ENCODE measurements around the gene EGLN3. TPM values are rescaled to one million over a fixed set of nuclear protein-coding genes. Genes with fewer than 3 reads are reported as not detected.

Gene EGLN3
- total RNA-seq: 1 to 10 TPM; 1.6 to 2.3 TPM
- 1 to 10 TPM; 1.3 to 1.4 TPM for polyA plus RNA-seq

DNA sequence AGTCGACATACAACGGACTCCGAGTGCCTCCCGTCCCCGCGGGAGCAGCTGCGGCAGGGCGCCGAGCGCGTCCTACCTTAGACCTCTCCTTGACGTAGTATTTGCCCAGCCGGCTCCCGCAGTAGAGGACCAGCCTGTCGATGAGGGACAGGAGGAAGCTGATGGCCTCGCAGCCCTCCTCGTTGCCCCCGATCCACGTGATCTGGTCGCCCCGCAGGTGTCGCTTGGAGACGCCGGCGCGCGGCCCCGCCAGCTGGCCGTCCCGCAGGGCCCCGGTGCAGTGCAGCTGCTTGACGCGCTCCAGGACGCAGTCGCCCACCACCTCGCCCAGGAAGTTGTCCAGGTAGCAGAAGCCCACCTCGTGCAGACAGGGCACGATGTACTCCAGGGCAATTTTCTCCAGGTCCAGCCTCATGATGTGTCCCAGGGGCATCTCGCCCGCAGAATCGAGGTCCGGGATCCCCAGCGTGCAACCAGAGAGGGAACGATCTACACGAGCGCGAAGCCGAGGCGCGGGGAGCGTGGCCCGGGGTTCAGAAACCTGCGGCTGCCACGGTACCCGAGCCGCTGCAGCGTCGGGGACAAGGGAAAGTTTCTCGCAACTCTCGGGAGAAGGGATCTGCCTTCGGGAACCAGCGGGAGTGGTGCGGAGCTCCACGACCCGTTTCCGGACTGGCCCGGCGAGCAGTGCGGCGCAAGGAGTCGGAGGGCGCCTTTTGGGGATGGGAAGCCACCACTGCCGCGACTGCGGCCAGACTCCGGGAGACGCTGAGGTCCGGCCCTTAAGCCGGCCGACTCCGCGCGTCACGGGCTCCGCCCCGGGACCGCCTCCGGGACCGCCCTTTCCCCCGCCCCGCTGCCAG, at the start of gene EGLN3:
Gene EGLN3, minus strand, starts transcription at position 755 of the 863 bp plus-strand sequence. Its CDS starts 322 bp downstream, at position 433.
- no peaks in the 10 kb centered on the region for H3K36me3 ChIP-seq (ENCODE audit: control insufficient read depth in 4 of 4, insufficient read depth in 3 of 4, low read depth in 1 of 4, low read length in 3 of 4)
- no peaks in the 10 kb centered on the region for H3K9me3 ChIP-seq (ENCODE audit: control insufficient read depth in 4 of 4, low read length in 3 of 4)
- peaks cover 0 to 3% (median 0%) of the 10 kb centered on the region in 4 donors for H3K27me3 ChIP-seq (ENCODE audit: control insufficient read depth in 4 of 4, insufficient read depth in 4 of 4, low read length in 3 of 4)
- no peak within 1 kb of the TSS for H3K9ac ChIP-seq (ENCODE audit: low read depth in 1 of 2, low read length in 2 of 2)
- TF ChIP-seq, protein P1, sequence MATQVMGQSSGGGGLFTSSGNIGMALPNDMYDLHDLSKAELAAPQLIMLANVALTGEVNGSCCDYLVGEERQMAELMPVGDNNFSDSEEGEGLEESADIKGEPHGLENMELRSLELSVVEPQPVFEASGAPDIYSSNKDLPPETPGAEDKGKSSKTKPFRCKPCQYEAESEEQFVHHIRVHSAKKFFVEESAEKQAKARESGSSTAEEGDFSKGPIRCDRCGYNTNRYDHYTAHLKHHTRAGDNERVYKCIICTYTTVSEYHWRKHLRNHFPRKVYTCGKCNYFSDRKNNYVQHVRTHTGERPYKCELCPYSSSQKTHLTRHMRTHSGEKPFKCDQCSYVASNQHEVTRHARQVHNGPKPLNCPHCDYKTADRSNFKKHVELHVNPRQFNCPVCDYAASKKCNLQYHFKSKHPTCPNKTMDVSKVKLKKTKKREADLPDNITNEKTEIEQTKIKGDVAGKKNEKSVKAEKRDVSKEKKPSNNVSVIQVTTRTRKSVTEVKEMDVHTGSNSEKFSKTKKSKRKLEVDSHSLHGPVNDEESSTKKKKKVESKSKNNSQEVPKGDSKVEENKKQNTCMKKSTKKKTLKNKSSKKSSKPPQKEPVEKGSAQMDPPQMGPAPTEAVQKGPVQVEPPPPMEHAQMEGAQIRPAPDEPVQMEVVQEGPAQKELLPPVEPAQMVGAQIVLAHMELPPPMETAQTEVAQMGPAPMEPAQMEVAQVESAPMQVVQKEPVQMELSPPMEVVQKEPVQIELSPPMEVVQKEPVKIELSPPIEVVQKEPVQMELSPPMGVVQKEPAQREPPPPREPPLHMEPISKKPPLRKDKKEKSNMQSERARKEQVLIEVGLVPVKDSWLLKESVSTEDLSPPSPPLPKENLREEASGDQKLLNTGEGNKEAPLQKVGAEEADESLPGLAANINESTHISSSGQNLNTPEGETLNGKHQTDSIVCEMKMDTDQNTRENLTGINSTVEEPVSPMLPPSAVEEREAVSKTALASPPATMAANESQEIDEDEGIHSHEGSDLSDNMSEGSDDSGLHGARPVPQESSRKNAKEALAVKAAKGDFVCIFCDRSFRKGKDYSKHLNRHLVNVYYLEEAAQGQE (IDR thresholded peaks at IDR 0.05): peak; percentile 18
- TF ChIP-seq RAD21 (IDR thresholded peaks at IDR 0.05) (peak in 1 of 2 donors; percentile 5), JUND (IDR thresholded peaks at IDR 0.05) (no peak)
- TF ChIP-seq, protein P2, sequence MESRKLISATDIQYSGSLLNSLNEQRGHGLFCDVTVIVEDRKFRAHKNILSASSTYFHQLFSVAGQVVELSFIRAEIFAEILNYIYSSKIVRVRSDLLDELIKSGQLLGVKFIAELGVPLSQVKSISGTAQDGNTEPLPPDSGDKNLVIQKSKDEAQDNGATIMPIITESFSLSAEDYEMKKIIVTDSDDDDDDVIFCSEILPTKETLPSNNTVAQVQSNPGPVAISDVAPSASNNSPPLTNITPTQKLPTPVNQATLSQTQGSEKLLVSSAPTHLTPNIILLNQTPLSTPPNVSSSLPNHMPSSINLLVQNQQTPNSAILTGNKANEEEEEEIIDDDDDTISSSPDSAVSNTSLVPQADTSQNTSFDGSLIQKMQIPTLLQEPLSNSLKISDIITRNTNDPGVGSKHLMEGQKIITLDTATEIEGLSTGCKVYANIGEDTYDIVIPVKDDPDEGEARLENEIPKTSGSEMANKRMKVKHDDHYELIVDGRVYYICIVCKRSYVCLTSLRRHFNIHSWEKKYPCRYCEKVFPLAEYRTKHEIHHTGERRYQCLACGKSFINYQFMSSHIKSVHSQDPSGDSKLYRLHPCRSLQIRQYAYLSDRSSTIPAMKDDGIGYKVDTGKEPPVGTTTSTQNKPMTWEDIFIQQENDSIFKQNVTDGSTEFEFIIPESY (IDR thresholded peaks at IDR 0.05): no peak
- peak within 1 kb of the TSS; percentile 48 to 74 (median 70) for H3K4me3 ChIP-seq (ENCODE audit: low read depth in 1 of 3, low read length in 3 of 3)
- DNase-seq (ENCODE audit: low spot score): peak; percentile 91
- no peak within 1 kb of the TSS for H3K27ac ChIP-seq (ENCODE audit: low read depth in 1 of 2, low read length in 2 of 2)
- WGBS: 3% methylated on average over 91 of the region's 91 CpGs
- H3K4me1 ChIP-seq (ENCODE audit: control insufficient read depth in 4 of 4, insufficient read depth in 4 of 4, low read length in 3 of 4): peaks cover 0 to 13% (median 12%) of the 10 kb centered on the region in 4 donors

DNA sequence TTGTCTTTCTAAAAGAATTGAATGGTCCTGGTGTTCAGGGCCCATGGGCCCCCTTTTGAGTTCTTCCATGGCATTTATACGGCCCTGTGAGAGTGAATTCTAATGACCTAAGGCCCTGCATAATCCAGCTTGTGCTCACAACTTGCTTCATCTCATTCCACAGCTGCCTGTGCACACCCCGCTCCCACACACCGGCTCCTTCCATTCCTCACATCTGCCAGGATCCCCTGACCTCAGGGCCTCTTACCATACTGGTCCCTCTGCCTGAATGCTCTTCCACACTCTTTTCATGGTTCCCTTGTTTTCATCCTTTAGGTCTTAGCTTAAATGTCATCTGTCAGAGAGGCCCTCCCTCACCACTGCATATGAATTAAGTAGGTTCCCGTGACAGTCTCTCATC, 49.5 kb upstream of the EGLN3 start:
- no peaks in the 10 kb centered on the region for H3K27me3 ChIP-seq (ENCODE audit: control insufficient read depth in 4 of 4, insufficient read depth in 4 of 4, low read length in 3 of 4)
- 87% methylated on average over 4 of the region's 4 CpGs for WGBS
- H3K36me3 ChIP-seq (ENCODE audit: control insufficient read depth in 4 of 4, insufficient read depth in 3 of 4, low read depth in 1 of 4, low read length in 3 of 4): no peaks in the 10 kb centered on the region
- no peak for DNase-seq (ENCODE audit: low spot score)
- TF ChIP-seq HNF4G (IDR thresholded peaks at IDR 0.05) (no peak), YY1 (IDR thresholded peaks at IDR 0.05) (no peak), SP1 (IDR thresholded peaks at IDR 0.05) (no peak), GABPA (IDR thresholded peaks at IDR 0.05 in 1 of 2, conservative IDR thresholded peaks at IDR 0.05 in 1 of 2) (no peak), HNF4A (conservative IDR thresholded peaks at IDR 0.05) (no peak), RAD21 (IDR thresholded peaks at IDR 0.05) (no peak), FOXA2 (IDR thresholded peaks at IDR 0.05) (no peak)
- TF ChIP-seq, protein P1 (IDR thresholded peaks at IDR 0.05): no peak
- TF ChIP-seq, protein P3, sequence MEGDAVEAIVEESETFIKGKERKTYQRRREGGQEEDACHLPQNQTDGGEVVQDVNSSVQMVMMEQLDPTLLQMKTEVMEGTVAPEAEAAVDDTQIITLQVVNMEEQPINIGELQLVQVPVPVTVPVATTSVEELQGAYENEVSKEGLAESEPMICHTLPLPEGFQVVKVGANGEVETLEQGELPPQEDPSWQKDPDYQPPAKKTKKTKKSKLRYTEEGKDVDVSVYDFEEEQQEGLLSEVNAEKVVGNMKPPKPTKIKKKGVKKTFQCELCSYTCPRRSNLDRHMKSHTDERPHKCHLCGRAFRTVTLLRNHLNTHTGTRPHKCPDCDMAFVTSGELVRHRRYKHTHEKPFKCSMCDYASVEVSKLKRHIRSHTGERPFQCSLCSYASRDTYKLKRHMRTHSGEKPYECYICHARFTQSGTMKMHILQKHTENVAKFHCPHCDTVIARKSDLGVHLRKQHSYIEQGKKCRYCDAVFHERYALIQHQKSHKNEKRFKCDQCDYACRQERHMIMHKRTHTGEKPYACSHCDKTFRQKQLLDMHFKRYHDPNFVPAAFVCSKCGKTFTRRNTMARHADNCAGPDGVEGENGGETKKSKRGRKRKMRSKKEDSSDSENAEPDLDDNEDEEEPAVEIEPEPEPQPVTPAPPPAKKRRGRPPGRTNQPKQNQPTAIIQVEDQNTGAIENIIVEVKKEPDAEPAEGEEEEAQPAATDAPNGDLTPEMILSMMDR (IDR thresholded peaks at IDR 0.05; ENCODE audit: low read depth, low read length, missing input control): no peak
- TF ChIP-seq, protein P4, sequence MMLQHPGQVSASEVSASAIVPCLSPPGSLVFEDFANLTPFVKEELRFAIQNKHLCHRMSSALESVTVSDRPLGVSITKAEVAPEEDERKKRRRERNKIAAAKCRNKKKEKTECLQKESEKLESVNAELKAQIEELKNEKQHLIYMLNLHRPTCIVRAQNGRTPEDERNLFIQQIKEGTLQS (IDR thresholded peaks at IDR 0.05): no peak
- TF ChIP-seq, protein P5, sequence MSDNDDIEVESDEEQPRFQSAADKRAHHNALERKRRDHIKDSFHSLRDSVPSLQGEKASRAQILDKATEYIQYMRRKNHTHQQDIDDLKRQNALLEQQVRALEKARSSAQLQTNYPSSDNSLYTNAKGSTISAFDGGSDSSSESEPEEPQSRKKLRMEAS (IDR thresholded peaks at IDR 0.05): no peak
- H3K4me1 ChIP-seq (ENCODE audit: control insufficient read depth in 4 of 4, insufficient read depth in 4 of 4, low read length in 3 of 4): no peaks in the 10 kb centered on the region
- no peak overlapping the region for H3K4me3 ChIP-seq (ENCODE audit: low read depth in 1 of 3, low read length in 3 of 3)
- H3K27ac ChIP-seq (ENCODE audit: low read depth in 1 of 2, low read length in 2 of 2): no peak overlapping the region
- no peaks in the 10 kb centered on the region for H3K9me3 ChIP-seq (ENCODE audit: control insufficient read depth in 4 of 4, low read length in 3 of 4)
- H3K9ac ChIP-seq (ENCODE audit: low read depth in 1 of 2, low read length in 2 of 2): no peak overlapping the region

All from liver (tissue), 9 donors.